ENCODE measurements around the gene CDC123.
"Not testable (repeated sequence)": the region's sequence is repeated elsewhere in the genome, so short reads cannot be mapped to it uniquely, and the experiment has no call there.

CDC123 gene

DNA sequence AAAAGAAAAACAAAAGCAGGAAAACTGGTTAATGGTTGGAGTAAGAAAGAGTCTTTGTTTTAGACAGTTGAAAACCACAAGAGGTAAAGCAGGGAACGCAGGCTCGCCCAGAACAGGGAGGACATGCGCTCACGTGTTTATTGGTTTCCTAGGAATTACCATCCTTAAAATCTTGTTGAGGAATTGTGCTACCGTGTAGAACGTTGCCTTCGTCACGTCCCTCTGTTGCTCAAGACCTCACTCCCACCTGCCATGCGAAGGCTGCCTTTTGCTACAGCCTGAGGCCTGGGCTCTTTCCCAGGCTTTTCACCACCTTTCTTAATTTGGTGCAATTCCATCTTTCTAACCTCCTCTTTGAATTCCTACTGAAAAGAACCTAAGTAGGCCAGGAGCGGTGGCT, 91.8 kb downstream of the CDC123 start:
- DNase-seq (ENCODE audit: low read depth in 4 of 4, low spot score in 1 of 4) = no peak

GRCh38 chr10:12297784-12298183, 101.8 kb downstream of the CDC123 start:
- DNase-seq (ENCODE audit: low read depth in 4 of 4, low spot score in 1 of 4) = not testable (repeated sequence)

GRCh38 chr10:12299222-12299965, 103.4 kb downstream of the CDC123 start:
- DNase-seq (ENCODE audit: low read depth in 4 of 4, low spot score in 1 of 4) = no peak
